Natural killer cell (primary cell): ENCODE results near the gene CEP126. TPM values are rescaled to one million over a fixed set of nuclear protein-coding genes. Genes with fewer than 3 reads are reported as not detected.

Experiments used
- ATAC-seq, 3 donors: fragments of 150-1000 bp in 2 of 3; fragments of 200-7000 bp in 1 of 3; cut with Tn5 transposase; 1 replicate in 1 of 3; 2 replicates in 2 of 3; pipeline ENCODE4 v1.10.0; 2021; ENCODE audit warnings: mild to moderate bottlenecking in 2 of 3, moderate library complexity in 2 of 3
- DNase-seq, 2 donors: peaks; one replicate each; pipeline versions ENCODE4 v3.0.0 to v3.0.0-alpha.2; 2013 to 2021; ENCODE audit warnings: mixed read lengths in 1 of 2
- H3K27ac ChIP-seq: one replicate; pipeline ENCODE4 v1.5.1; 2013; ENCODE audit warnings: mild to moderate bottlenecking, low read length
- H3K27me3 ChIP-seq: one replicate; pipeline ENCODE4 v1.6.1; 2013; ENCODE audit warnings: low read length; ENCODE audit not compliant: control insufficient read depth, insufficient read depth
- H3K36me3 ChIP-seq: one replicate; pipeline ENCODE4 v1.6.1; 2013; ENCODE audit warnings: low read length; ENCODE audit not compliant: control insufficient read depth, insufficient read depth
- H3K4me1 ChIP-seq: one replicate; pipeline ENCODE4 v1.6.1; 2013; ENCODE audit warnings: low read length; ENCODE audit not compliant: control insufficient read depth, insufficient read depth
- H3K4me3 ChIP-seq: one replicate; pipeline ENCODE4 v1.5.1; 2013; ENCODE audit warnings: low read length
- H3K9me3 ChIP-seq: one replicate; pipeline ENCODE4 v1.6.1; 2013; ENCODE audit warnings: low read length; ENCODE audit not compliant: control insufficient read depth, insufficient read depth
- H3K27ac Mint-ChIP-seq, 2 donors: one replicate each; pipeline ENCODE4 v1.8.0; 2022; ENCODE audit warnings: mild to moderate bottlenecking in 2 of 2, mixed read lengths in 2 of 2, moderate library complexity in 1 of 2
- H3K27me3 Mint-ChIP-seq, 2 donors: one replicate each; pipeline ENCODE4 v1.8.0; 2022; ENCODE audit warnings: low read depth in 2 of 2, mixed read lengths in 2 of 2
- H3K36me3 Mint-ChIP-seq: one replicate; pipeline ENCODE4 v1.8.0; 2022; ENCODE audit warnings: mixed read lengths
- H3K4me1 Mint-ChIP-seq, 2 donors: one replicate each; pipeline ENCODE4 v1.8.0; 2022; ENCODE audit warnings: mixed read lengths in 2 of 2
- H3K4me3 Mint-ChIP-seq: one replicate; pipeline ENCODE4 v1.8.0; 2022; ENCODE audit warnings: mild to moderate bottlenecking, moderate library complexity, mixed read lengths
- H3K9me3 Mint-ChIP-seq, 2 donors: one replicate each; pipeline ENCODE4 v1.8.0; 2022; ENCODE audit warnings: mixed read lengths in 2 of 2
- WGBS: methylation state at CpG from one replicate; pipeline ENCODE4 v1.1.7; 2013; ENCODE audit warnings: missing lambda C conversion rate; ENCODE audit not compliant: insufficient coverage; 5-methylcytosine and 5-hydroxymethylcytosine counted together
- intact Hi-C: fragments of 100-400 bp; cut with micrococcal nuclease; formaldehyde crosslinking; loops from one replicate; pipeline ENCODE4 v1.14.2; 2022
- total RNA-seq, 4 donors: library from RNA; stranded (reverse); fragments of 120-200 nt in 1 of 4; gene quantifications; one replicate each; pipeline versions ENCODE4 v1.2.3 to v1.2.4, GENCODE V29; 2013 to 2022
- TF ChIP-seq, protein P1 (sequence below): fragments of 200-600 bp; IDR thresholded peaks from one replicate; pipeline ENCODE4 v1.8.0; 2022; ENCODE audit warnings: antibody characterized with exemption

Gene CEP126
- total RNA-seq, 3 donors from 2014 or later (not counting 1 experiment from before 2014, with no cell fraction given): 8.5 to 15.7 (median 10.4) TPM

GRCh38 chr11:101885631-101886030, 29.2 kb upstream of the CEP126 start:
- TF ChIP-seq, protein P1, sequence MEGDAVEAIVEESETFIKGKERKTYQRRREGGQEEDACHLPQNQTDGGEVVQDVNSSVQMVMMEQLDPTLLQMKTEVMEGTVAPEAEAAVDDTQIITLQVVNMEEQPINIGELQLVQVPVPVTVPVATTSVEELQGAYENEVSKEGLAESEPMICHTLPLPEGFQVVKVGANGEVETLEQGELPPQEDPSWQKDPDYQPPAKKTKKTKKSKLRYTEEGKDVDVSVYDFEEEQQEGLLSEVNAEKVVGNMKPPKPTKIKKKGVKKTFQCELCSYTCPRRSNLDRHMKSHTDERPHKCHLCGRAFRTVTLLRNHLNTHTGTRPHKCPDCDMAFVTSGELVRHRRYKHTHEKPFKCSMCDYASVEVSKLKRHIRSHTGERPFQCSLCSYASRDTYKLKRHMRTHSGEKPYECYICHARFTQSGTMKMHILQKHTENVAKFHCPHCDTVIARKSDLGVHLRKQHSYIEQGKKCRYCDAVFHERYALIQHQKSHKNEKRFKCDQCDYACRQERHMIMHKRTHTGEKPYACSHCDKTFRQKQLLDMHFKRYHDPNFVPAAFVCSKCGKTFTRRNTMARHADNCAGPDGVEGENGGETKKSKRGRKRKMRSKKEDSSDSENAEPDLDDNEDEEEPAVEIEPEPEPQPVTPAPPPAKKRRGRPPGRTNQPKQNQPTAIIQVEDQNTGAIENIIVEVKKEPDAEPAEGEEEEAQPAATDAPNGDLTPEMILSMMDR: no peak
- H3K27ac ChIP-seq: no peak overlapping the region
- no peak overlapping the region for H3K27ac Mint-ChIP-seq
- no peaks in the 10 kb centered on the region for H3K36me3 ChIP-seq
- H3K4me1 Mint-ChIP-seq: no peaks in the 10 kb centered on the region
- no peaks in the 10 kb centered on the region for H3K27me3 ChIP-seq
- WGBS: 88% methylated on average over 2 of the region's 4 CpGs
- no peak overlapping the region for H3K4me3 Mint-ChIP-seq
- no peaks in the 10 kb centered on the region for H3K36me3 Mint-ChIP-seq
- no peaks in the 10 kb centered on the region for H3K9me3 Mint-ChIP-seq
- no peaks in the 10 kb centered on the region for H3K4me1 ChIP-seq
- intact Hi-C loops: no loop called here
- DNase-seq (no peak), ATAC-seq (no peak)
- H3K4me3 ChIP-seq: no peak overlapping the region
- no peaks in the 10 kb centered on the region for H3K9me3 ChIP-seq
- H3K27me3 Mint-ChIP-seq: peaks cover 15 to 42% of the 10 kb centered on the region in 2 donors

DNA sequence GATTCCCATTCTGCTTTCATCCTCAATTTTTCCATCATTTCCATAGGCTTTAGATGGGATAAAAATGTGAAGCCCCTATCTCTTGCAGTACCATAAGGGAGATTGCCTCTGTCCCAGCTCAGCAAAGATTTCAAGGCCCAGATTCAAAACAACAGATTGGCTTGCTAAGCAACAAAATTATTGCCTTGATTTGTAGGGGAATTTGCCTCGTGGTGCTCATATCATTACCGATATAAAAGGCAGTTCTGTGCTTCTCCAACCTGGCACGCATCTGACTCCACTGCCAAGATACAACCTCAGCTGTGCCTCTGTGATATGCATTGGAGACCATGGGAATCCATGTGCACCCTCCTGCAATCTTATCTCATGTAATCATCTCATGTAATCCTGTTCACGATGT, 25.0 kb upstream of the CEP126 start:
- Mint-ChIP-seq H3K9me3 (no peaks in the 10 kb centered on the region), H3K4me1 (no peaks in the 10 kb centered on the region), H3K27me3 (peaks cover 15 to 34% of the 10 kb centered on the region in 2 donors), H3K4me3 (no peak overlapping the region), H3K36me3 (no peaks in the 10 kb centered on the region), H3K27ac (no peak overlapping the region)
- TF ChIP-seq, protein P1: no peak
- Histone ChIP-seq H3K27me3 (no peaks in the 10 kb centered on the region), H3K4me3 (no peak overlapping the region), H3K36me3 (no peaks in the 10 kb centered on the region), H3K4me1 (no peaks in the 10 kb centered on the region), H3K27ac (no peak overlapping the region), H3K9me3 (no peaks in the 10 kb centered on the region)
- ATAC-seq: no peak
- DNase-seq: no peak
- intact Hi-C loops: no loop called here
- 87% methylated on average over 4 of the region's 4 CpGs for WGBS

GRCh38 chr11:101894505-101894904, 20.3 kb upstream of the CEP126 start:
- WGBS: 80% methylated on average over 1 of the region's 1 CpG

GRCh38 chr11:101907815-101908214, 7.0 kb upstream of the CEP126 start:
- H3K4me1 ChIP-seq: no peaks in the 10 kb centered on the region
- ATAC-seq: no peak
- no peaks in the 10 kb centered on the region for H3K4me1 Mint-ChIP-seq
- WGBS: 100% methylated on average over 1 of the region's 1 CpG
- H3K27me3 ChIP-seq: peaks cover 10% of the 10 kb centered on the region
- no peak overlapping the region for H3K4me3 ChIP-seq
- no peak overlapping the region for H3K27ac Mint-ChIP-seq
- H3K36me3 ChIP-seq: no peaks in the 10 kb centered on the region
- no peaks in the 10 kb centered on the region for H3K9me3 ChIP-seq
- H3K27ac ChIP-seq: no peak overlapping the region
- no peaks in the 10 kb centered on the region for H3K9me3 Mint-ChIP-seq
- DNase-seq: no peak
- intact Hi-C loops: no loop called here
- H3K36me3 Mint-ChIP-seq: no peaks in the 10 kb centered on the region
- TF ChIP-seq, protein P1: no peak
- H3K27me3 Mint-ChIP-seq: peaks cover 20% of the 10 kb centered on the region in 2 donors
- no peak overlapping the region for H3K4me3 Mint-ChIP-seq

More at GRCh38 chr11:101894505-101894904, 20.3 kb upstream of the CEP126 start:
- H3K27ac ChIP-seq: no peak overlapping the region
- Mint-ChIP-seq H3K4me1 (no peaks in the 10 kb centered on the region), H3K36me3 (no peaks in the 10 kb centered on the region), H3K27ac (no peak overlapping the region), H3K4me3 (no peak overlapping the region), H3K27me3 (peaks cover 15 to 24% of the 10 kb centered on the region in 2 donors), H3K9me3 (no peaks in the 10 kb centered on the region)
- no peaks in the 10 kb centered on the region for H3K27me3 ChIP-seq
- no peaks in the 10 kb centered on the region for H3K36me3 ChIP-seq
- ATAC-seq (no peak), DNase-seq (no peak)
- TF ChIP-seq, protein P1: no peak
- intact Hi-C loops: no loop called here
- no peaks in the 10 kb centered on the region for H3K9me3 ChIP-seq
- H3K4me1 ChIP-seq: no peaks in the 10 kb centered on the region
- no peak overlapping the region for H3K4me3 ChIP-seq
